ENCODE data around the gene MYO7A. TPM values are rescaled to one million over a fixed set of nuclear protein-coding genes. Genes with fewer than 3 reads are reported as not detected.

MYO7A gene
- total RNA-seq, 2 experiments from 2014 or later = 0.09 to 0.14 TPM

- no peaks in the 10 kb centered on the region for H3K4me1 Mint-ChIP-seq (ENCODE audit: low read depth)
- no peak for ATAC-seq
- ChIA-PET CTCF (interaction anchor here (0.6 to 2.7 kb wide), 9 partner anchors 20 to 354 kb away, joined by 3 to 13 read pairs (median 3); partner anchors contain the start of gene MYO7A), POLR2A (no interaction called here)
- H3K4me3 Mint-ChIP-seq = no peak overlapping the region
- no peaks in the 10 kb centered on the region for H3K36me3 Mint-ChIP-seq (ENCODE audit: low read depth)
- no peaks in the 10 kb centered on the region for H3K9me3 Mint-ChIP-seq
- no peaks in the 10 kb centered on the region for H3K27me3 Mint-ChIP-seq
- no peak overlapping the region for H3K27ac Mint-ChIP-seq
- no peak for DNase-seq
- intact Hi-C loops (cut with micrococcal nuclease) = loop anchor here (5.0 kb wide), 1 partner anchor 353 kb away; no protein-coding TSS in a partner anchor
- TF ChIP-seq, protein P1, sequence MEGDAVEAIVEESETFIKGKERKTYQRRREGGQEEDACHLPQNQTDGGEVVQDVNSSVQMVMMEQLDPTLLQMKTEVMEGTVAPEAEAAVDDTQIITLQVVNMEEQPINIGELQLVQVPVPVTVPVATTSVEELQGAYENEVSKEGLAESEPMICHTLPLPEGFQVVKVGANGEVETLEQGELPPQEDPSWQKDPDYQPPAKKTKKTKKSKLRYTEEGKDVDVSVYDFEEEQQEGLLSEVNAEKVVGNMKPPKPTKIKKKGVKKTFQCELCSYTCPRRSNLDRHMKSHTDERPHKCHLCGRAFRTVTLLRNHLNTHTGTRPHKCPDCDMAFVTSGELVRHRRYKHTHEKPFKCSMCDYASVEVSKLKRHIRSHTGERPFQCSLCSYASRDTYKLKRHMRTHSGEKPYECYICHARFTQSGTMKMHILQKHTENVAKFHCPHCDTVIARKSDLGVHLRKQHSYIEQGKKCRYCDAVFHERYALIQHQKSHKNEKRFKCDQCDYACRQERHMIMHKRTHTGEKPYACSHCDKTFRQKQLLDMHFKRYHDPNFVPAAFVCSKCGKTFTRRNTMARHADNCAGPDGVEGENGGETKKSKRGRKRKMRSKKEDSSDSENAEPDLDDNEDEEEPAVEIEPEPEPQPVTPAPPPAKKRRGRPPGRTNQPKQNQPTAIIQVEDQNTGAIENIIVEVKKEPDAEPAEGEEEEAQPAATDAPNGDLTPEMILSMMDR (IDR thresholded peaks at IDR 0.05) = no peak
Measured at GRCh38 chr11:77193911-77194830, 66.1 kb downstream of the MYO7A start.

GRCh38 chr11:77195071-77195755, 67.2 kb downstream of the MYO7A start:
- Mint-ChIP-seq H3K27me3 (no peaks in the 10 kb centered on the region), H3K36me3 (ENCODE audit: low read depth) (no peaks in the 10 kb centered on the region), H3K4me1 (ENCODE audit: low read depth) (no peaks in the 10 kb centered on the region), H3K4me3 (no peak overlapping the region), H3K27ac (no peak overlapping the region), H3K9me3 (no peaks in the 10 kb centered on the region)
- ChIA-PET CTCF (interaction anchor here (0.8 to 2.7 kb wide), 5 partner anchors 68 to 353 kb away, joined by 3 to 13 read pairs (median 5); partner anchors contain the start of gene MYO7A), POLR2A (no interaction called here)
- TF ChIP-seq, protein P1 (IDR thresholded peaks at IDR 0.05) = no peak
- intact Hi-C loops (cut with micrococcal nuclease) = no loop called here
- ATAC-seq (no peak), DNase-seq (no peak)

GRCh38 chr11:77196961-77197360, 68.9 kb downstream of the MYO7A start:
- H3K36me3 Mint-ChIP-seq (ENCODE audit: low read depth) = no peaks in the 10 kb centered on the region
- intact Hi-C loops (cut with micrococcal nuclease) = no loop called here
- DNase-seq = no peak
- CTCF ChIA-PET = interaction anchor here (1.1 to 2.7 kb wide), 4 partner anchors 10 to 422 kb away, joined by 3 to 13 read pairs (median 4); partner anchors contain the start of gene MYO7A
- no peak for ATAC-seq
- no peaks in the 10 kb centered on the region for H3K9me3 Mint-ChIP-seq
- POLR2A ChIA-PET = no interaction called here
- H3K4me3 Mint-ChIP-seq = no peak overlapping the region
- H3K27me3 Mint-ChIP-seq = no peaks in the 10 kb centered on the region
- no peak overlapping the region for H3K27ac Mint-ChIP-seq
- H3K4me1 Mint-ChIP-seq (ENCODE audit: low read depth) = no peaks in the 10 kb centered on the region
- TF ChIP-seq, protein P1 (IDR thresholded peaks at IDR 0.05) = no peak

- POLR2A ChIA-PET = no interaction called here
- intact Hi-C loops (cut with micrococcal nuclease) = no loop called here
- DNase-seq (no peak), ATAC-seq (no peak)
- Mint-ChIP-seq H3K4me3 (no peak overlapping the region), H3K9me3 (no peaks in the 10 kb centered on the region), H3K4me1 (ENCODE audit: low read depth) (no peaks in the 10 kb centered on the region), H3K27me3 (no peaks in the 10 kb centered on the region), H3K36me3 (ENCODE audit: low read depth) (no peaks in the 10 kb centered on the region), H3K27ac (no peak overlapping the region)
- CTCF ChIA-PET = interaction anchor here (0.9 to 2.6 kb wide), 4 partner anchors 10 to 421 kb away, joined by 3 to 10 read pairs (median 4); partner anchors contain the start of gene MYO7A
- TF ChIP-seq, protein P1 (IDR thresholded peaks at IDR 0.05) = no peak
Measured at GRCh38 chr11:77197626-77198320, 69.7 kb downstream of the MYO7A start.

Data from activated CD8-positive, alpha-beta T cell treated with anti-CD3 and anti-CD28 coated beads for 36 hours (primary cell).